B cell (primary cell): ENCODE data around the gene EMC10. TPM values are rescaled to one million over a fixed set of nuclear protein-coding genes. Genes with fewer than 3 reads are reported as not detected.

Experiments used
- ATAC-seq: fragments of 200-7000 bp; cut with Tn5 transposase; one replicate; pipeline ENCODE4 v1.10.0; 2021; ENCODE audit warnings: low read depth, mild to moderate bottlenecking, moderate number of reproducible peaks, moderate library complexity
- CTCF ChIA-PET: fragments of 350-600 bp; sonication (Branson Sonifier 250); formaldehyde crosslinking; loops from one replicate; lab custom pipeline; 2021; ENCODE audit warnings: antibody characterized with exemption, inconsistent platforms; lab: Charles Lee
- POLR2A ChIA-PET: fragments of 350-600 bp; sonication (Branson Sonifier 250); formaldehyde crosslinking; loops from one replicate; lab custom pipeline; 2021; ENCODE audit warnings: antibody characterized with exemption; lab: Charles Lee
- DNase-seq: peaks from one replicate; pipeline ENCODE4 v3.0.0; 2013
- H2AFZ ChIP-seq: 2 replicates; pipeline ENCODE4 v1.6.1; 2012; ENCODE audit warnings: mild to moderate bottlenecking, low read depth, low read length; ENCODE audit not compliant: insufficient read depth, poor library complexity, severe bottlenecking
- H3K27ac ChIP-seq, 2 donors: 1 replicate in 1 of 2; 2 replicates in 1 of 2; pipeline ENCODE4 v1.5.1; 2012 to 2013; ENCODE audit warnings: low read length in 2 of 2, mild to moderate bottlenecking in 2 of 2, moderate library complexity in 1 of 2
- H3K27me3 ChIP-seq, 4 experiments: fragments of 200-600 bp in 1 of 4; sonication (generic) in 1 of 4; replicated peaks in 1 of 4; 1 replicate in 2 of 4; 2 replicates in 2 of 4; pipeline versions ENCODE4 v1.6.1 to v1.7.0; 2013 to 2016; ENCODE audit warnings: low read length in 3 of 4, mild to moderate bottlenecking in 2 of 4, mixed read lengths in 1 of 4, moderate library complexity in 1 of 4; ENCODE audit not compliant: insufficient read depth in 4 of 4, control insufficient read depth in 3 of 4; ENCODE audit errors: control extremely low read depth in 1 of 4
- H3K36me3 ChIP-seq, 2 experiments: replicated peaks in 1 of 2; 1 replicate in 1 of 2; 2 replicates in 1 of 2; pipeline versions ENCODE4 v1.6.1 to v1.7.1; 2013; ENCODE audit warnings: low read length in 1 of 2; ENCODE audit not compliant: insufficient read depth in 2 of 2, control insufficient read depth in 1 of 2; ENCODE audit errors: control extremely low read depth in 1 of 2, extremely low read depth in 1 of 2
- H3K4me1 ChIP-seq, 2 donors: fragments of 200-600 bp in 1 of 2; sonication (generic) in 1 of 2; 1 replicate in 1 of 2; 2 replicates in 1 of 2; pipeline versions ENCODE4 v1.5.1 to v1.6.1; 2013 to 2017; ENCODE audit warnings: low read length in 2 of 2; ENCODE audit not compliant: control insufficient read depth in 2 of 2, insufficient read depth in 2 of 2
- H3K4me2 ChIP-seq: replicated peaks from 2 replicates; pipeline ENCODE3; 2012; ENCODE audit warnings: mild to moderate bottlenecking, low read depth, low read length; ENCODE audit not compliant: poor library complexity, severe bottlenecking
- H3K4me3 ChIP-seq, 5 experiments: fragments of 200-600 bp in 1 of 5; sonication (generic) in 1 of 5; 1 replicate in 3 of 5; 2 replicates in 2 of 5; pipeline versions ENCODE4 v1.5.1 to v1.7.0; 2011 to 2016; ENCODE audit warnings: low read length in 4 of 5, mild to moderate bottlenecking in 4 of 5, low read depth in 2 of 5, control low read depth in 1 of 5, moderate library complexity in 1 of 5; ENCODE audit not compliant: insufficient read depth in 1 of 5; ENCODE audit errors: control extremely low read depth in 1 of 5, extremely low read depth in 1 of 5
- H3K79me2 ChIP-seq: fragments of 200-600 bp; sonication (generic); one replicate; pipeline ENCODE4 v1.6.0; 2016; ENCODE audit warnings: low read length; ENCODE audit not compliant: control insufficient read depth, insufficient read depth
- H3K9ac ChIP-seq: fragments of 200-600 bp; sonication (generic); 2 replicates; pipeline ENCODE4 v1.6.1; 2017; ENCODE audit warnings: mild to moderate bottlenecking, low read length, moderate library complexity
- H3K9me3 ChIP-seq, 3 donors: one replicate each; pipeline versions ENCODE4 v1.6.1 to v1.7.1; 2013; ENCODE audit warnings: low read length in 2 of 3; ENCODE audit not compliant: control insufficient read depth in 2 of 3, insufficient read depth in 1 of 3; ENCODE audit errors: control extremely low read depth in 1 of 3
- H4K20me1 ChIP-seq: 2 replicates; pipeline ENCODE4 v1.6.0; 2012; ENCODE audit warnings: mild to moderate bottlenecking, low read length; ENCODE audit not compliant: insufficient read depth, control insufficient read depth, poor library complexity, severe bottlenecking
- H3K27ac Mint-ChIP-seq: one replicate; pipeline ENCODE4 v1.8.0; 2021; ENCODE audit warnings: mixed read lengths
- H3K27me3 Mint-ChIP-seq: one replicate; pipeline ENCODE4 v1.8.0; 2021; ENCODE audit warnings: mixed read lengths
- H3K4me1 Mint-ChIP-seq: one replicate; pipeline ENCODE4 v1.8.0; 2021; ENCODE audit warnings: mixed read lengths
- H3K4me3 Mint-ChIP-seq: one replicate; pipeline ENCODE4 v1.8.0; 2021; ENCODE audit warnings: mixed read lengths
- H3K9me3 Mint-ChIP-seq: one replicate; pipeline ENCODE4 v1.8.0; 2022; ENCODE audit warnings: mixed read lengths; ENCODE audit not compliant: insufficient read depth
- CTCF ChIP-seq: fragments of 200-600 bp; IDR thresholded peaks from one replicate; pipeline ENCODE4 v1.8.0; 2022; ENCODE audit warnings: antibody characterized with exemption, mild to moderate bottlenecking
- EZH2 ChIP-seq: IDR thresholded peaks from 2 replicates; pipeline ENCODE4 v1.6.1; 2012; ENCODE audit warnings: borderline replicate concordance, low read depth, mild to moderate bottlenecking, moderate library complexity, low read length; ENCODE audit not compliant: insufficient read depth, poor library complexity, severe bottlenecking
- WGBS: methylation state at CpG from one replicate; pipeline ENCODE4 v1.1.5; 2013; ENCODE audit warnings: missing lambda C conversion rate; ENCODE audit not compliant: insufficient coverage; 5-methylcytosine and 5-hydroxymethylcytosine counted together
- intact Hi-C: fragments of 100-400 bp; cut with micrococcal nuclease; formaldehyde crosslinking; loops from one replicate; pipeline ENCODE4 v1.10.0; 2022
- polyA plus RNA-seq: library from polyadenylated mRNA; depleted of rRNA; stranded (reverse); fragments of >200 nt; gene quantifications from 2 replicates; pipeline ENCODE4 v1.2.3, GENCODE V29; 2012
- total RNA-seq, 2 donors: library from RNA; stranded (reverse); fragments of 120-200 nt in 1 of 2; gene quantifications; 1 replicate in 1 of 2; 2 replicates in 1 of 2; pipeline versions ENCODE4 v1.2.3 to v1.2.4, GENCODE V29; 2013 to 2022

EMC10 gene
- total and polyA plus RNA-seq, 2 donors (not counting 1 experiment from before 2014, with no cell fraction given) = 51.1 to 88.1 TPM

GRCh38 chr19:50493171-50493570, 16.9 kb downstream of the EMC10 start:
- H3K4me1 ChIP-seq = peaks cover 12% of the 10 kb centered on the region in 2 donors
- intact Hi-C loops = no loop called here
- WGBS = 96% methylated on average over 8 of the region's 8 CpGs
- H3K9ac ChIP-seq = no peak overlapping the region
- POLR2A ChIA-PET = no interaction called here
- CTCF ChIA-PET = no interaction called here
- H3K4me3 ChIP-seq = no peak overlapping the region
- Mint-ChIP-seq H3K4me3 (no peak overlapping the region), H3K4me1 (peaks cover 24% of the 10 kb centered on the region), H3K27me3 (no peaks in the 10 kb centered on the region), H3K9me3 (no peaks in the 10 kb centered on the region), H3K27ac (no peak overlapping the region)
- H3K9me3 ChIP-seq = peaks cover 0 to 5% (median 0%) of the 10 kb centered on the region in 3 donors
- H3K36me3 ChIP-seq = no peaks in the 10 kb centered on the region
- H2AFZ ChIP-seq = no peak overlapping the region
- no peaks in the 10 kb centered on the region for H3K79me2 ChIP-seq
- DNase-seq = no peak
- H3K4me2 ChIP-seq = no peak overlapping the region
- no peak for TF ChIP-seq EZH2
- no peaks in the 10 kb centered on the region for H4K20me1 ChIP-seq
- no peaks in the 10 kb centered on the region for H3K27me3 ChIP-seq
- H3K27ac ChIP-seq = no peak overlapping the region
- no peak for ATAC-seq

- H3K27ac Mint-ChIP-seq = peak overlapping the region; percentile 37
- no peak for ATAC-seq
- WGBS = 71% methylated on average over 2 of the region's 7 CpGs
Observed at GRCh38 chr19:50494186-50495019, 18.1 kb downstream of the EMC10 start.

More at GRCh38 chr19:50494186-50495019, 18.1 kb downstream of the EMC10 start:
- no peak overlapping the region for H3K4me2 ChIP-seq
- Mint-ChIP-seq H3K4me3 (no peak overlapping the region), H3K9me3 (no peaks in the 10 kb centered on the region), H3K4me1 (peaks cover 23% of the 10 kb centered on the region), H3K27me3 (no peaks in the 10 kb centered on the region)
- ChIA-PET CTCF (interaction anchor here (0.5 kb wide), 1 partner anchor 307 kb away, joined by 4 read pairs; no protein-coding TSS in a partner anchor), POLR2A (no interaction called here)
- no peak overlapping the region for H3K9ac ChIP-seq
- H3K9me3 ChIP-seq = peaks cover 0 to 8% (median 0%) of the 10 kb centered on the region in 3 donors
- TF ChIP-seq CTCF (no peak), EZH2 (no peak)
- no peaks in the 10 kb centered on the region for H3K36me3 ChIP-seq
- DNase-seq = no peak
- no peaks in the 10 kb centered on the region for H3K79me2 ChIP-seq
- intact Hi-C loops = no loop called here
- H3K27me3 ChIP-seq = no peaks in the 10 kb centered on the region
- H4K20me1 ChIP-seq = no peaks in the 10 kb centered on the region
- H3K27ac ChIP-seq = no peak overlapping the region
- peaks cover 12% of the 10 kb centered on the region in 2 donors for H3K4me1 ChIP-seq
- H3K4me3 ChIP-seq = no peak overlapping the region
- H2AFZ ChIP-seq = no peak overlapping the region
